ENCODE data around the gene WDFY1.
A peak's percentile ranks its signal among the peaks of the same experiment; 100 is the strongest.

Gene WDFY1

GRCh38 chr2:223905996-223906395 is 39.1 kb downstream of the WDFY1 start:
- Mint-ChIP-seq H3K4me3 (no peak overlapping the region), H3K27ac (no peak overlapping the region), H3K9me3 (no peaks in the 10 kb centered on the region), H3K27me3 (no peaks in the 10 kb centered on the region), H3K4me1 (peaks cover 21 to 36% of the 10 kb centered on the region in 2 donors), H3K36me3 (peaks cover 32 to 53% of the 10 kb centered on the region in 2 donors)
- ATAC-seq (replicated peaks) (no peak), DNase-seq (no peak)

- Mint-ChIP-seq H3K9me3 (peaks cover 3 to 5% of the 10 kb centered on the region in 2 donors), H3K27ac (no peak overlapping the region), H3K4me3 (no peak overlapping the region), H3K27me3 (no peaks in the 10 kb centered on the region), H3K4me1 (peaks cover 27 to 40% of the 10 kb centered on the region in 2 donors), H3K36me3 (peaks cover 45 to 61% of the 10 kb centered on the region in 2 donors)
- ATAC-seq (replicated peaks), result peak; percentile 77 to 87
- DNase-seq, result no peak
Observed at GRCh38 chr2:223901854-223902253, 43.3 kb downstream of the WDFY1 start.

GRCh38 chr2:223901311-223901710 is 43.8 kb downstream of the WDFY1 start:
- Mint-ChIP-seq H3K4me3 (no peak overlapping the region), H3K27ac (peak overlapping the region; percentile 85), H3K36me3 (peaks cover 45 to 61% of the 10 kb centered on the region in 2 donors)

GRCh38 chr2:223900531-223900930 is 44.6 kb downstream of the WDFY1 start:
- Mint-ChIP-seq H3K4me3 (no peak overlapping the region), H3K27ac (no peak overlapping the region), H3K27me3 (no peaks in the 10 kb centered on the region), H3K36me3 (peaks cover 46 to 60% of the 10 kb centered on the region in 2 donors), H3K4me1 (peaks cover 30 to 50% of the 10 kb centered on the region in 2 donors), H3K9me3 (peaks cover 4 to 5% of the 10 kb centered on the region in 2 donors)
- DNase-seq, result no peak
- ATAC-seq (replicated peaks), result no peak

More at GRCh38 chr2:223901311-223901710, 43.8 kb downstream of the WDFY1 start:
- Mint-ChIP-seq H3K9me3 (peaks cover 3 to 5% of the 10 kb centered on the region in 2 donors), H3K4me1 (peaks cover 27 to 45% of the 10 kb centered on the region in 2 donors), H3K27me3 (no peaks in the 10 kb centered on the region)
- DNase-seq (no peak), ATAC-seq (replicated peaks) (no peak)

GRCh38 chr2:223900066-223900465 is 45.1 kb downstream of the WDFY1 start:
- H3K9me3 Mint-ChIP-seq, result peaks cover 4 to 5% of the 10 kb centered on the region in 2 donors
- H3K27ac Mint-ChIP-seq, result no peak overlapping the region
- H3K36me3 Mint-ChIP-seq, result peaks cover 46 to 57% of the 10 kb centered on the region in 2 donors
- peaks cover 35 to 54% of the 10 kb centered on the region in 2 donors for H3K4me1 Mint-ChIP-seq
- no peak overlapping the region for H3K4me3 Mint-ChIP-seq
- DNase-seq (no peak), ATAC-seq (replicated peaks) (no peak)
- no peaks in the 10 kb centered on the region for H3K27me3 Mint-ChIP-seq

- Mint-ChIP-seq H3K27ac (peak overlapping the region; percentile 93), H3K4me3 (peak overlapping the region; percentile 25 to 39), H3K36me3 (peaks cover 51 to 59% of the 10 kb centered on the region in 2 donors)
Observed at GRCh38 chr2:223897669-223898330, 47.3 kb downstream of the WDFY1 start.

GRCh38 chr2:223896833-223897311 is 48.3 kb downstream of the WDFY1 start:
- peaks cover 4 to 5% of the 10 kb centered on the region in 2 donors for H3K9me3 Mint-ChIP-seq
- H3K4me1 Mint-ChIP-seq, result peaks cover 46 to 71% of the 10 kb centered on the region in 2 donors
- H3K36me3 Mint-ChIP-seq, result peaks cover 51 to 62% of the 10 kb centered on the region in 2 donors
- H3K27me3 Mint-ChIP-seq, result no peaks in the 10 kb centered on the region
- peak overlapping the region; percentile 40 to 65 for H3K4me3 Mint-ChIP-seq
- peak overlapping the region; percentile 95 for H3K27ac Mint-ChIP-seq
- ATAC-seq (replicated peaks) (peak; percentile 58 to 65), DNase-seq (peak; percentile 65)

More at GRCh38 chr2:223897669-223898330, 47.3 kb downstream of the WDFY1 start:
- Mint-ChIP-seq H3K27me3 (no peaks in the 10 kb centered on the region), H3K4me1 (peaks cover 46 to 75% of the 10 kb centered on the region in 2 donors), H3K9me3 (peaks cover 4 to 5% of the 10 kb centered on the region in 2 donors)
- DNase-seq (peak; percentile 24), ATAC-seq (replicated peaks) (peak in 1 of 2 donors; percentile 2)

- Mint-ChIP-seq H3K4me3 (peak overlapping the region in 1 of 2 donors; percentile 80), H3K27me3 (no peaks in the 10 kb centered on the region), H3K27ac (peak overlapping the region; percentile 95), H3K36me3 (peaks cover 46 to 57% of the 10 kb centered on the region in 2 donors), H3K4me1 (peaks cover 44 to 75% of the 10 kb centered on the region in 2 donors), H3K9me3 (peaks cover 4 to 5% of the 10 kb centered on the region in 2 donors)
- ATAC-seq (replicated peaks) (no peak), DNase-seq (no peak)
Observed at GRCh38 chr2:223894968-223895367, 50.2 kb downstream of the WDFY1 start.

- DNase-seq (no peak), ATAC-seq (replicated peaks) (peak; percentile 11 to 24)
- Mint-ChIP-seq H3K27ac (peak overlapping the region; percentile 70), H3K4me3 (no peak overlapping the region), H3K4me1 (peaks cover 41 to 76% of the 10 kb centered on the region in 2 donors), H3K9me3 (peaks cover 8% of the 10 kb centered on the region in 2 donors), H3K36me3 (peaks cover 49 to 60% of the 10 kb centered on the region in 2 donors), H3K27me3 (no peaks in the 10 kb centered on the region)
Observed at GRCh38 chr2:223894009-223894408, 51.1 kb downstream of the WDFY1 start.

- H3K27ac Mint-ChIP-seq, result peak overlapping the region; percentile 14
- H3K9me3 Mint-ChIP-seq, result peaks cover 3 to 5% of the 10 kb centered on the region in 2 donors
- H3K27me3 Mint-ChIP-seq, result no peaks in the 10 kb centered on the region
- DNase-seq (no peak), ATAC-seq (replicated peaks) (no peak)
- H3K4me3 Mint-ChIP-seq, result no peak overlapping the region
- peaks cover 28 to 48% of the 10 kb centered on the region in 2 donors for H3K4me1 Mint-ChIP-seq
- H3K36me3 Mint-ChIP-seq, result peaks cover 36 to 57% of the 10 kb centered on the region in 2 donors
Observed at GRCh38 chr2:223890721-223891120, 54.4 kb downstream of the WDFY1 start.

GRCh38 chr2:223889229-223889628 is 55.9 kb downstream of the WDFY1 start:
- no peak for DNase-seq
- Mint-ChIP-seq H3K27me3 (no peaks in the 10 kb centered on the region), H3K36me3 (peaks cover 33 to 62% of the 10 kb centered on the region in 2 donors), H3K4me3 (no peak overlapping the region), H3K27ac (peak overlapping the region; percentile 47), H3K4me1 (peaks cover 23 to 48% of the 10 kb centered on the region in 2 donors), H3K9me3 (peaks cover 3 to 5% of the 10 kb centered on the region in 2 donors)
- ATAC-seq (replicated peaks), result no peak

GRCh38 chr2:223888251-223888650 is 56.9 kb downstream of the WDFY1 start:
- no peaks in the 10 kb centered on the region for H3K27me3 Mint-ChIP-seq
- peaks cover 16 to 39% of the 10 kb centered on the region in 2 donors for H3K4me1 Mint-ChIP-seq
- no peak overlapping the region for H3K4me3 Mint-ChIP-seq
- ATAC-seq (replicated peaks), result no peak
- DNase-seq, result no peak
- H3K27ac Mint-ChIP-seq, result no peak overlapping the region
- peaks cover 24 to 54% of the 10 kb centered on the region in 2 donors for H3K36me3 Mint-ChIP-seq
- H3K9me3 Mint-ChIP-seq, result peaks cover 3 to 5% of the 10 kb centered on the region in 2 donors

GRCh38 chr2:223887127-223887526 is 58.0 kb downstream of the WDFY1 start:
- Mint-ChIP-seq H3K36me3 (peaks cover 25 to 51% of the 10 kb centered on the region in 2 donors), H3K9me3 (peaks cover 3 to 5% of the 10 kb centered on the region in 2 donors), H3K27me3 (no peaks in the 10 kb centered on the region), H3K27ac (no peak overlapping the region), H3K4me3 (no peak overlapping the region), H3K4me1 (peaks cover 16 to 36% of the 10 kb centered on the region in 2 donors)
- DNase-seq (no peak), ATAC-seq (replicated peaks) (no peak)

GRCh38 chr2:223886726-223887125 is 58.4 kb downstream of the WDFY1 start:
- peaks cover 16 to 36% of the 10 kb centered on the region in 2 donors for H3K4me1 Mint-ChIP-seq
- H3K27ac Mint-ChIP-seq, result no peak overlapping the region
- peaks cover 26 to 53% of the 10 kb centered on the region in 2 donors for H3K36me3 Mint-ChIP-seq
- H3K27me3 Mint-ChIP-seq, result no peaks in the 10 kb centered on the region
- no peak for DNase-seq
- peaks cover 3 to 5% of the 10 kb centered on the region in 2 donors for H3K9me3 Mint-ChIP-seq
- no peak overlapping the region for H3K4me3 Mint-ChIP-seq
- ATAC-seq (replicated peaks), result no peak

Measured in stimulated activated naive B cell treated with anti-CD40 and anti-IgM and Interleukin-4, amounts not matched to agents 10 μg/mL and 1 μg/mL and 100 μg/mL, for 72 hours (primary cell).